T follicular helper cell (primary cell): ENCODE measurements around the gene YJU2.
A peak's percentile ranks its signal among the peaks of the same experiment; 100 is the strongest.
"Not testable (repeated sequence)": the region's sequence is repeated elsewhere in the genome, so short reads cannot be mapped to it uniquely, and the experiment has no call there.

Experiments
- DNase-seq: peaks from one replicate; pipeline ENCODE4 v3.0.0-alpha.2; 2020; ENCODE audit warnings: low read depth

YJU2 gene

GRCh38 chr19:4228765-4229178, 18.1 kb upstream of the YJU2 start:
- no peak for DNase-seq

DNA sequence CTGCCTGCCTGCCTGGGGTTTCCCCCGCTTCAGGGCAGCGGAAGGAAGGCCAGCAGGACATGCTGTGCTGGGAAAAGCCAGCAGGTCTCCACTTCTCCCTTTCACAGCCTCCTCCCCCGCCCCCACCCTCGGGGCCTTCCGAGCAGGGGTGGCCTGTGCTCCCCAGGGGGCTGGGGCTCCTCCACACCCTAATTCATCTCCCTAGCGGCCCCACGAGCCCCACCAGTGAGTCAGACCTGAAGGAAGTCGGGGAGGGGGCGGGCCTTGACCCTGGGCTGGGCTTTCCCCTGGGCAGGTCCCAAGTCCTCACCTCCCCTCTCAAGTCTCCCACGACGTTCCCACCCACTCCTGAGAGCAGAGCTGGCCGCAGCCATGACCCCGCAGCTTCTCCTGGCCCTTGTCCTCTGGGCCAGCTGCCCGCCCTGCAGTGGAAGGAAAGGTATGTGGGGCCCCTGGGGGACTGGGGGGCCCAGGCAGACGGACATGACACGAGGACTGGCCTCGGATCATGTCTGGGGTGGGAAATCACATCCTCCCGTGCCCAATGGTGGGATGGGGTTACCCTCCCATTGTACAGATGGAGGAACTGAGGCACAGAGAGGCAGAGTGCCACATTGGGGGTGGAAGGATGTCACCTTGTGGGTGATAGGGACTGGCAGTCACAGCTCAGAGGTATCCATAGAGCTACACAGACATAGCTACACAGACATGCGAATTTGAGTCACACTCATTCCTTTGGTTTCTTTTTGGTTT, 17.5 kb upstream of the YJU2 start, which contains the start of gene EBI3:
Gene EBI3, plus strand, starts transcription at position 345 of the 753 bp plus-strand sequence. Its CDS starts 28 bp downstream, at position 373.
- DNase-seq = no peak

DNA sequence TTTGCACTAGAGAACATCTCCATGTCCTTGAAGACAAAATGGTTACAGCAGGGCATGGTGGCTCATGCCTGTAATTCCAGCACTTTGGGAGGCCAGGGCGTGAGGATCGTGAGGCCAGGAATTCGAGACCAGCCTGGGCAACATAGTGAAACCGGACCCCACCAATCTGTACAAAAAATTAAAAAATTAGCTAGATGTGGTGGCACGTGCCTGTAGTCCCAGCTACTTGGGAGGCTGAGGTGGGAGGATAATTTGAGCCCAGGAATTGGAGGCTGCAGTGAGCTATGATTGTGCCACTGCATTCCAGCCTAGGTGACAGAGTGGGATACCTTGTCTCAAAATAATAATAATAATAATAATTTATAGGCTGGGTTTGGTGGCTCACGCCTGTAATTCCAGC, 16.6 kb upstream of the YJU2 start:
- DNase-seq = not testable (repeated sequence)

DNA sequence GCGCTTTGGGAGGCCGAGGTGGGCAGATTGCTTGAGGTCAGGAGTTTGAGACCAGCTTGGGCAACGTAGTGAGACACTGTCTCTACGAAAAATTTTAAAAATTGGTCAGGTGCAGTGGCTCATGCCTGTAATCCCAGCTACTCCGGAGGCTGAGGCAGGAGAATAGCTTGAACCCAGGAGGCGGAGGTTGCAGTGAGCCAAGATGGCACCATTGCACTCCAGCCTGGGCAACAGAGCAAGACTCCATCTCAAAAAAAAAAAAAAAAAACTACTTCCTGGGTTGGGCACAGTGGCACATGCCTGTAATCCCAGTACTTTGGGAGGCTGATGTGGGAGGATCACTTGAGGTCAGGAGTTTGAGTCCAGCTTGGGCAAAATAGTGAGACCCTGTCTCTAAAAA, 15.4 kb upstream of the YJU2 start:
- DNase-seq = not testable (repeated sequence)

- not testable (repeated sequence) for DNase-seq
These were observed 14.7 kb upstream of the YJU2 start for GRCh38 chr19:4232139-4232538.

DNA sequence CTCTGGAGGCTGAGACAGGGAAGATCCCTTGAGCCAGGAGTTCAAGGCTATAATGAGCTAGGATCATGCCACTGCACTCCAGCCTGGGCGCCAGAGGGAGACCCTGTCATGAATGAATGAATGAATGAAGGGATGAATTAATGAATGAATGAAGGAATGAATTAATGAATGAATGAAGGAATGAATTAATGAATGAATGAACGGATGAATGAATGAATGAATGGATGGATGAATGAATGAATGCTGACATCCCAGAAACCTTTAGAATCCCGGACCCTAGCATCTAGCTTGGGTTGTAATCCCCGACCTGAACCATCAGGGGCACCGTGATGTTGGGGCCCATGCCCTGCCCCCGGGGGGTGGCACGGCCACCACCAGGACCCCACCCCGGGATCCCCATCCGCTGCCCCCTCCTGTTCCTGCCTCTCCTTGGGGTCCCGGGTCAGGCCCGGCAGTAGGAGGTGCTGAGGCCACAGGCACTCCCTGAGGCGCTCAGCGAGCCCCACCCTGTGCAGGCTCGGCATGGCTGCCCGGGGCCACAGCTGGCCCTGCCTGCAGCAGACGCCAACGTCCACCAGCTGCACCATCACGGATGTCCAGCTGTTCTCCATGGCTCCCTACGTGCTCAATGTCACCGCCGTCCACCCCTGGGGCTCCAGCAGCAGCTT, 14.1 kb upstream of the YJU2 start:
- DNase-seq = no peak

- DNase-seq = peak; percentile 48
These were observed 13.5 kb upstream of the YJU2 start for GRCh38 chr19:4233282-4233853.

DNA sequence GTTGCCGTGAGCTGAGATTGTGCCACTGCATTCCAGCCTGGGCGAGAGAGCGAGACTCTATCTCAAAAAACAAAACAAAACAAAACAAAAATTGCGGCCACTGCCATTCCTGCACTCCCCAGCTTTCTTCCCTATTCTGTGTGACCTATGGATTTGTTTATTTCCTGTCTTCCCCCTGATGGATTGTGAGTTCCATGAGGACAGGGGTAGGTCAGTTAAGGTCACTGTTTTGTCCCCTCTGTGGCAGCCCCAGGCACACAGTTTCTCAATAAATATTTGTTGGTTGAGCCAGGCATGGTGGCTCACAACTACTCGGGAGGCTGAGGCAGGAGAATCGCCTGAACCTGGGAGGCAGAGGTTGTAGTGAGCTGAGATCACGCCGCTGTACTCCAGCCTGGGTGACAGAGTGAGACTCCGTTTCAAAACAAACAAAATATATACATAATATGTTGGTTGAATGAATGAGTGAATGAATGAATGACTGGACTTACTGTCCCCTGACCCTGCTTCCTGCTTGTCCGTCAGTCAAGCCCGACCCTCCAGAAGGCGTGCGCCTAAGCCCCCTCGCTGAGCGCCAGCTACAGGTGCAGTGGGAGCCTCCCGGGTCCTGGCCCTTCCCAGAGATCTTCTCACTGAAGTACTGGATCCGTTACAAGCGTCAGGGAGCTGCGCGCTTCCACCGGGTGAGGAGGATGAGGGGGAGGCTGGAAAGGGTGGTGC, 12.6 kb upstream of the YJU2 start:
- DNase-seq = no peak

DNA sequence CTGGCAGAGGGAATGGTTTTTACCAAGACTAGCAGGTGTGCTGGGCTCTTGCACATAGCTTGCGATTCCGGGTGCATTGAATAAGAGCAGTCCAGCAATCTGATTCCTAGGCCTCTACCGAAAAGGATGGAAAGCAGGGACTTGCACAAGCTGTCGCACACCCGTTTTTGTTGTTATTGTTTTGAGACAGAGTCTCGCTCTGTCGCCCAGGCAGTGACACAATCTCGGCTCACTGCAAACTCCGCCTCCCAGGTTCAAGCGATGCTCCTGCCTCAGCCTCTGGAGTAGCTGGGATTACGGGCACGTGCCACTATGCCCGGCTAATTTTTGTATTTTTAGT, 12.0 kb upstream of the YJU2 start:
- DNase-seq = no peak

DNA sequence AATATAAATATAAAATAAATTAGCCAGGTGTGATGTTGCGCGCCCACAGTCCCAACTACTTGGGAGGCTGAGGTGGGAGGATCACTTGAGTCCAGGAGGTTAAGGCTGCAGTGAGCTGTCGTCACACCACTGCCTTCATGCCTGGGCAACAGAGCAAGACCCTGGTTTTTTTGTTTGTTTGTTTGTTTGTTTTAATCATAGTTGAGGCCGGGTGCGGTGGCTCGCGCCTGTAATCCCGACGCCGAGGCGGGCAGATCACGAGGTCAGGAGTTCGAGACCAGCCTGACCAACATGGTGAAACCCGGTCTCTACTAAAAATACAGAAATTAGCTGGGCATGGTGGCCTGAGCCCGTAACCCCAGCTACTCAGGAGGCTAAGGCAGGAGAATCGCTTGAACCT, 9.4 kb upstream of the YJU2 start:
- DNase-seq = not testable (repeated sequence)

DNA sequence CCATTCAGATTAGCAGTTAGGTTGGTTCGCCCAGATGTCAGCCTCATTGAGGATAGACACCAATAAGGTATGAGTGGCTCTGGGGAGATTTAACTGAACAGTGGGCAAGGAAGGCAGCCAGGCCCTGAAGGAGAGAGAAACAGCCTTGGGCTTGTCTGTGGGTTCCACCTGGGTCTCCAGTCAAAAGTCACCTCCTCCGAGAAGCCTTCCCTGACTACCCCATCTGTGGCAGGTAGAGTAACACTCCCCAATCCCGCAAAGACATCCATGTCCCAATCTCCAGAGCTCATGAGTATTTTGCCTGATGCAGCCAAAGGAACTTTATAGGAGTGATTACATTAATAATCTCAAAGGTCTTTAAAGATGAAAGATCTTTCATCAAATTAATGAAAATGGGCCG, 8.0 kb upstream of the YJU2 start:
- no peak for DNase-seq

GRCh38 chr19:4241824-4242430, 5.0 kb upstream of the YJU2 start:
- no peak for DNase-seq

DNA sequence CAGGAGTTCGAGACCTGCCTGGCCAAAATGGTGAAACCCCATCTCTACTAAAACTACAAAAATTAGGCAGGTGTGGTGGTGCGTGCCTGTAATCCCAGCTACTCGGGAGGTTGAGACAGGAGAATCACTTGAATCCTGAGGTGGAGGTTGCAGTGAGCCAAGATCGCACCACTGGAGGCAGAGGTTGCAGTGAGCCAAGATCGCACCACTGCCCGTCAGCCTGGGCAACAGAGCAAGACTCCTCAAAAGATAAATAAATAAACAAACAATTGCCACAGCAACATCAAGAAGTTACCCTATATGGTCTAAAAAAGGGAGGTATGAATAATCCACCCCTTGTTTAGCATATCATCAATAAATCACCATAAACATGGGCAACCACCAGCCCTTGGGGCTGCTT, 942 bp upstream of the YJU2 start:
- DNase-seq = not testable (repeated sequence)

GRCh38 chr19:4256563-4256962, 9.7 kb downstream of the YJU2 start:
- DNase-seq = no peak

DNA sequence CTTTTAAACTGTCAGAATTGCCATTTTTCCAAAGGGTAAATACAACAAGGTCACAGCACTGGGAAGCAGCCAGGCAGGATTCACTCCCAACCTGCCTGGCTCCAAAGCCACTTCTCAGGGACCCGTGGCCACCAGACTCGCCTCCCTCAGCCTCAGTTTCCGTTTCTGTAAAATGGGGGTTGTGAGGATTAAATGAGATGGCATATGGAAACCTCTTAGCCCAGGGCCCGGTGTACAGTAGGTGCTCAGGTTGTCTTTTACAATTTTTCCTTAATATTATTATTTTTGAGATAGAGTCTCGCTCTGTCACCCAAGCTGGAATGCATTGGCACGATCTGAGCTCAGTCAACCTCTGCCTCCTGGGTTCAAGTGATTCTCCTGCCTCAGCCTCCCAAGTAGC, 10.1 kb downstream of the YJU2 start:
- DNase-seq = no peak

GRCh38 chr19:4258181-4258580, 11.3 kb downstream of the YJU2 start:
- DNase-seq = no peak

- DNase-seq = no peak
These were observed 13.8 kb downstream of the YJU2 start for GRCh38 chr19:4260613-4261191.

GRCh38 chr19:4264812-4265211, 17.9 kb downstream of the YJU2 start:
- DNase-seq = no peak

DNA sequence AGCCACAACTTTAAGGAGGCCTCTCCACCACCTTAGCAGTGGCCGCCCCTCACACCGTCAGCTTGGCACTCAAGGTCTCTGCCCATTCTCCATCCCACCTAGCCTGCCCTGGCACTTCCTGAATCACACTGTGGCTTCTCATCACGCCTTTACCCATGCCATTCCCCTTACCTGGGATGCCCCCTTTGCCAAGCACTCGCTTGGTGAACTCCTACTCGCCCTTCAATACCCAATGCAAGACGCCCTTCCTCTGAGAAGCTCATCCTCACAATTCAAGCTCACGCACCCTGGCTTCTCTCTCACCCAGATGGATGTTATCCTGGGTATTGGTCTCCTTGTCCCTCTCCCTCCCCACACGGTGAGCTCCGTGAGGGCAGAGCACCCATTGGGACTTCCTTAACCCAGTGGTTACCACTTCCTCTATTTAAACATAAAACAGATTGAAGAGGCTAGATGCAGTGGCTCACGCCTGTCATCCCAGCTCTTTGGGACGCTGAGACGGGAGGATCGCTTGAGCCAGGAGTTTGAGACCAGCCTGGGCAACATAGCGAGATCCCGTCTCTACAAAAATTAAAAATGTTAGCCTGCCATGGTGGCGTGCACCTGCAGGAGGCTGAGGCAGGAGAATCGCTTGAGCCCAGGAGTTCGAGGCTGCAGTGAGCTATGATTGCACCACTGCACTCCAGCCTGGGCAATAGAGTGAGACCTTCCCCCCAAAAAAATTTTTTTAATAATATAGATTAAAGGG, 19.5 kb downstream of the YJU2 start:
- DNase-seq = no peak

DNA sequence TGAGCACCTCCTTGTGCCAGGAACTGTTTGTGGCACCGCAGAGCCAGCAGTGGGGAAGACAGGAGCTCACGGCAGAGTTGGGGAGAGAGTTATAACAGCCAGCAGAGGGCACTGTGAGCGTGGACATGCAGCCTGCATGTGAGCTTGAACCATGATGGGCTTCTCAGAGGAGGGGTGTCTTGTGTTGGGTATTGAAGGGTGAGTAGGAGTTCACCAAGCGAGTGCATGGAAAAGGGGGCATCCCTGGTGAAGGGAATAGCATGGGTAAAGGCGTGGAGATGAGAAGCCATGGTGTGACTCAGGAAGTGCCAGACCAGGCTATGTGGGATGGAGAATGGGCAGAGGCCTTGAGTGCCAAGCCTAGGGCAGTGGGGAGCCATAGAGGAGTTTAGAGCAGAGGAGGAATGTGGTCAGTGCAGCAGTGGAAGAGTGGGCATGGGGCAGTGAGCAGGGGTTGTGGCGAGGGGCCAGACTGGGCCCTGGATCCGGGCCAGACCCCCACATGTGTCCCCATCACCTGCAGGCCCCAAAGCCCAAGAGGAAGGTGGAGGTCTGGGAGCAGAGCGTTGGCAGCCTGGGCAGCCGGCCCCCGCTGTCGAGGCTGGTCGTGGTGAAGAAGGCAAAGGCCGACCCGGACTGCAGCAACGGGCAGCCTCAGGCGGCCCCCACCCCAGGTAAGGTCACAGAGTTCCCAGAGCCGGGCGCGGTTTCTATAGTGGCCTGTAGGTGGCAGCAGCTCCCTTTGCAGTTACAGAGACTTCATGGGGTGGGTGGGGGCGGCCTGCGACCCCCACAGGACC, 20.4 kb downstream of the YJU2 start:
- DNase-seq = peak; percentile 33
